Common myeloid progenitor, CD34-positive (primary cell): ENCODE data around the gene EGFR.

Source experiments
- CTCF ChIA-PET: fragments of 350-600 bp; sonication (Branson Sonifier 250); formaldehyde crosslinking; loops from one replicate; lab custom pipeline; 2021; ENCODE audit warnings: antibody characterized with exemption; lab: Charles Lee
- POLR2A ChIA-PET: fragments of 350-600 bp; sonication (Branson Sonifier 250); formaldehyde crosslinking; loops from one replicate; lab custom pipeline; 2021; ENCODE audit warnings: antibody characterized with exemption; lab: Charles Lee
- DNase-seq, 3 donors: peaks; one replicate each; pipeline versions ENCODE4 v3.0.0 to v3.0.0-alpha.2; 2013
- H3K27ac ChIP-seq, 2 experiments: 1 replicate in 1 of 2; 2 replicates in 1 of 2; pipeline ENCODE4 v1.7.0; 2013; ENCODE audit warnings: inconsistent platforms in 2 of 2, low read length in 2 of 2, mild to moderate bottlenecking in 2 of 2, low read depth in 1 of 2, moderate library complexity in 1 of 2; ENCODE audit not compliant: severe bottlenecking in 2 of 2, insufficient read depth in 1 of 2, poor library complexity in 1 of 2
- H3K27me3 ChIP-seq, 5 experiments: replicated peaks in 2 of 5; 1 replicate in 3 of 5; 2 replicates in 2 of 5; pipeline versions ENCODE4 v1.6.1 to v1.7.0; 2013; ENCODE audit warnings: low read length in 4 of 5, mild to moderate bottlenecking in 2 of 5, moderate library complexity in 2 of 5, inconsistent platforms in 1 of 5; ENCODE audit not compliant: insufficient read depth in 5 of 5, control insufficient read depth in 4 of 5
- H3K36me3 ChIP-seq, 4 experiments: 1 replicate in 2 of 4; 2 replicates in 2 of 4; pipeline versions ENCODE4 v1.6.1 to v1.7.0; 2013; ENCODE audit warnings: low read length in 3 of 4, control low read depth in 1 of 4, mild to moderate bottlenecking in 1 of 4; ENCODE audit not compliant: control insufficient read depth in 4 of 4, insufficient read depth in 4 of 4
- H3K4me1 ChIP-seq, 4 experiments: 1 replicate in 3 of 4; 2 replicates in 1 of 4; pipeline versions ENCODE4 v1.6.1 to v1.7.1; 2013; ENCODE audit warnings: low read length in 3 of 4, mild to moderate bottlenecking in 3 of 4, control low read depth in 1 of 4, inconsistent platforms in 1 of 4, moderate library complexity in 1 of 4; ENCODE audit not compliant: control insufficient read depth in 4 of 4, insufficient read depth in 4 of 4; ENCODE audit errors: control extremely low read depth in 1 of 4
- H3K4me3 ChIP-seq, 7 experiments: 1 replicate in 4 of 7; 2 replicates in 3 of 7; pipeline versions ENCODE4 v1.5.1 to v1.7.0; 2013; ENCODE audit warnings: mild to moderate bottlenecking in 7 of 7, low read length in 6 of 7, moderate library complexity in 6 of 7, inconsistent platforms in 2 of 7, low read depth in 2 of 7, control low read depth in 1 of 7; ENCODE audit not compliant: insufficient read depth in 4 of 7, control insufficient read depth in 1 of 7; ENCODE audit errors: extremely low read depth in 1 of 7
- H3K9me3 ChIP-seq, 5 experiments: 1 replicate in 4 of 5; 2 replicates in 1 of 5; pipeline versions ENCODE4 v1.6.1 to v1.7.1; 2013; ENCODE audit warnings: low read length in 4 of 5, mild to moderate bottlenecking in 2 of 5, inconsistent platforms in 1 of 5, low read depth in 1 of 5, moderate library complexity in 1 of 5; ENCODE audit not compliant: control insufficient read depth in 4 of 5, insufficient read depth in 2 of 5; ENCODE audit errors: control extremely low read depth in 1 of 5
- WGBS: methylation state at CpG from one replicate; pipeline ENCODE4 v1.1.5; 2013; ENCODE audit not compliant: insufficient coverage; 5-methylcytosine and 5-hydroxymethylcytosine counted together

EGFR gene

DNA sequence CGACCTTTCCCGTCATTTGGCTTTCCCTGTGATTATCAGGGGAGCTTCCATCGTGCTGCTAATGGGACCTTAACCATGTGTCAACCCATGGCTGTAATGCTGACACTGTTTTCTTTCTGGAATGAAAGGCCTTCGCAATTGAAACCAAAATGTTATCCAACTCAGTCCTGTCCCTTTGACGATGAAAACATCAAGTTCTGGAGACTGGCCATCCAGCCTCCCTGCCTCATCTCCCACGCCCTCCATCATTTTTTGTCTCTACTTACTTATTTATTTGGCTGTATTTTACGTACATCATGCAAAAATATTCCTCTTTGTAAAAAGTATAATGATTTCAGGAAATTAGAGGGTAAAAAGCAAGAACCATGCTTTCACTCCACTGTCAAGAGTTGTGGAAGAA is 69.8 kb downstream of the EGFR start:
- Histone ChIP-seq H3K27me3 (peaks cover 0 to 31% (median 3%) of the 10 kb centered on the region in 5 experiments), H3K27ac (no peak overlapping the region), H3K4me1 (peaks cover 0 to 7% (median 7%) of the 10 kb centered on the region in 4 experiments), H3K9me3 (no peaks in the 10 kb centered on the region), H3K36me3 (no peaks in the 10 kb centered on the region), H3K4me3 (no peak overlapping the region)
- no peak for DNase-seq
- 81% methylated on average over 4 of the region's 7 CpGs for WGBS
- ChIA-PET POLR2A (no interaction called here), CTCF (no interaction called here)

GRCh38 chr7:55092186-55092974 is 73.6 kb downstream of the EGFR start:
- Histone ChIP-seq H3K9me3 (no peaks in the 10 kb centered on the region), H3K27ac (no peak overlapping the region), H3K4me3 (no peak overlapping the region), H3K27me3 (peaks cover 0 to 24% (median 0%) of the 10 kb centered on the region in 5 experiments), H3K36me3 (no peaks in the 10 kb centered on the region), H3K4me1 (peaks cover 0 to 2% (median 0%) of the 10 kb centered on the region in 4 experiments)
- WGBS, result 98% methylated on average over 13 of the region's 15 CpGs
- CTCF ChIA-PET, result no interaction called here
- POLR2A ChIA-PET, result no interaction called here
- DNase-seq, result no peak

GRCh38 chr7:55092975-55093373 is 74.2 kb downstream of the EGFR start:
- peaks cover 0 to 21% (median 0%) of the 10 kb centered on the region in 5 experiments for H3K27me3 ChIP-seq
- no peaks in the 10 kb centered on the region for H3K9me3 ChIP-seq
- no peak overlapping the region for H3K27ac ChIP-seq
- no peaks in the 10 kb centered on the region for H3K36me3 ChIP-seq
- no peaks in the 10 kb centered on the region for H3K4me1 ChIP-seq
- DNase-seq, result no peak
- POLR2A ChIA-PET, result no interaction called here
- CTCF ChIA-PET, result no interaction called here
- H3K4me3 ChIP-seq, result no peak overlapping the region
- WGBS, result 87% methylated on average over 3 of the region's 3 CpGs

DNA sequence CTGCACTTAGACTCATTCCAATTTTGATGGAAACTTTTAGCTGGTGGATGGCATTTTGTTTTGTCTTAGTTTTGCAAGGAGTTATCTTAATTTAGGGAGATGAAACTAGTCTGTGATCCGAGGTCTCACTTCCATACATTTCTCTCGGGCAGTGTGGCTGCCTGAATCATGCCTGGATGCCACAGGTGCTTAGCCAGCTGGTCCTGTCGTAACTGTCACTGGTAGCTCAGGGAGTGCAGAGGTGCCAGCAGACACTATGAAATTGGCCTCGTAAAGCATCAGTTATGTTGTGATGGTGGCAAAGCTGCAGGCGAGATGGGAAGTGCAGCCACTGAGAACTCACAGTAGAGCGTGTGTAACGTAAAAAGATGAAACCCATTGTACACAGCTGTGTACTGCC is 74.9 kb downstream of the EGFR start:
- Histone ChIP-seq H3K4me3 (no peak overlapping the region), H3K4me1 (no peaks in the 10 kb centered on the region), H3K9me3 (no peaks in the 10 kb centered on the region), H3K27me3 (peaks cover 0 to 17% (median 0%) of the 10 kb centered on the region in 5 experiments), H3K36me3 (no peaks in the 10 kb centered on the region), H3K27ac (no peak overlapping the region)
- ChIA-PET CTCF (no interaction called here), POLR2A (no interaction called here)
- WGBS, result 97% methylated on average over 6 of the region's 7 CpGs
- no peak for DNase-seq

DNA sequence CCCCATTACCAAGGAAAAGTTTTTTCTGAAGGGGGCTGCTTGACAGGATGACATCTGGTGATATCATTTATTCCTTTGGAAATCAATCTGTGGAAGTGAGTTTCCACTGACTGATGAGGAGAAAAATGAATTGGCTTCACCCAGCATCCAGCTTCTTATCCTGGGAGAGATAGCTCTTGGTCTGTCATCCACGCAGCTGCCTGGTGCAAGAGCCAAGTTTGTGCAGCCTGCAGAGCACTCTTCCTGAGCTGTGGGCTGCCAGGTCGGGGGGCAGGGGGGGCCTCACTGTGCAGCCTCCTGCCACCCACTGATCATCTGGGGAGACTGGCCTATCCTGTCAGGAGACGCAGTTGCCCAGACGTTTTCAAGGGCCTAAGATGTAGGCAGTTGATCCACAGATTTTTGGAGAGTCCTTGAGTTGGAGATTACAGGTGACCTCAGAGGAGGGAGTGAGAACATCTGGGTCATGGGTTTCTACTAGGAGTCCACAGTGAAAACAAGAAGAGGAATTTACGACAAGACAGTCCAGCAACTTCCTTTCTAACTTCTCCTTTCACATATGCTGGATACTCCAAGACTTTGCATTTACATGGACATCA is 75.4 kb downstream of the EGFR start:
- 65% methylated on average over 4 of the region's 5 CpGs for WGBS
- CTCF ChIA-PET, result no interaction called here

GRCh38 chr7:55095672-55096071 is 76.9 kb downstream of the EGFR start:
- DNase-seq, result no peak
- ChIA-PET POLR2A (no interaction called here), CTCF (no interaction called here)
- H3K36me3 ChIP-seq, result no peaks in the 10 kb centered on the region
- H3K27ac ChIP-seq, result no peak overlapping the region
- peaks cover 0 to 18% (median 0%) of the 10 kb centered on the region in 5 experiments for H3K27me3 ChIP-seq
- 92% methylated on average over 2 of the region's 4 CpGs for WGBS
- H3K4me3 ChIP-seq, result no peak overlapping the region
- no peaks in the 10 kb centered on the region for H3K4me1 ChIP-seq
- no peaks in the 10 kb centered on the region for H3K9me3 ChIP-seq

More for the DNA sequence above, 75.4 kb downstream of the EGFR start:
- no peaks in the 10 kb centered on the region for H3K9me3 ChIP-seq
- H3K36me3 ChIP-seq, result no peaks in the 10 kb centered on the region
- H3K4me1 ChIP-seq, result no peaks in the 10 kb centered on the region
- no peak overlapping the region for H3K27ac ChIP-seq
- H3K27me3 ChIP-seq, result peaks cover 0 to 17% (median 0%) of the 10 kb centered on the region in 5 experiments
- no peak for DNase-seq
- POLR2A ChIA-PET, result no interaction called here
- no peak overlapping the region for H3K4me3 ChIP-seq

GRCh38 chr7:55096323-55096722 is 77.5 kb downstream of the EGFR start:
- no peaks in the 10 kb centered on the region for H3K4me1 ChIP-seq
- POLR2A ChIA-PET, result no interaction called here
- CTCF ChIA-PET, result no interaction called here
- no peak overlapping the region for H3K27ac ChIP-seq
- no peaks in the 10 kb centered on the region for H3K9me3 ChIP-seq
- no peak for DNase-seq
- H3K27me3 ChIP-seq, result peaks cover 0 to 24% (median 0%) of the 10 kb centered on the region in 5 experiments
- 88% methylated on average over 11 of the region's 11 CpGs for WGBS
- H3K4me3 ChIP-seq, result no peak overlapping the region
- no peaks in the 10 kb centered on the region for H3K36me3 ChIP-seq
